Activated naive CD4-positive, alpha-beta T cell (primary cell): ENCODE results near the gene CDK5RAP2.

ENCODE experiments used
- DNase-seq, 4 experiments: peaks; one replicate each; lab custom pipeline; 2025; lab: John Stamatoyannopoulos, UW

The CDK5RAP2 gene

DNA sequence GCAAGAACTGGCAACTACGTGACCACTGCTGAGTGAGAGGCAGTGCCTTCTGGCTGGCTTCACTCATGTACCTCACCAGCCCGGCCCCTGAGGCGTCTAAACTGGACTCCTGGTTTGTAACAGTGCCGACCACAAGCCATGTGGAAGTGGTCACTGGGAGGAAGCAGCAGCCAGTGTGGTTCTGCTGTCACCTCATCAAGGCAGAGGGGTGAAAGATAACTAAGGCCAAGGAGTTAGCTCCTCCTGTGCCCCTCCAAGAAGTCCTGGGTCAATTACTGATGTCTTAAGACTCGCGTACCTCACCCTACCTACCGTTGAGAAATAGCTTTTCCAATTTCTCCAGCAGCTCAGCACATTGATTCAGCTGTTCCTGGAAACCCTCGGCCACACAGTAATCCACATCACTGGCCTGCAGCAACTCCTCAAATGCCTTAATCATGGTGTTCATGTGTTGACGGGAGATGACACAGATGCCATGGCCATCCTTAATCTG lies 142.9 kb downstream of the CDK5RAP2 start:
- no peak for DNase-seq

DNA sequence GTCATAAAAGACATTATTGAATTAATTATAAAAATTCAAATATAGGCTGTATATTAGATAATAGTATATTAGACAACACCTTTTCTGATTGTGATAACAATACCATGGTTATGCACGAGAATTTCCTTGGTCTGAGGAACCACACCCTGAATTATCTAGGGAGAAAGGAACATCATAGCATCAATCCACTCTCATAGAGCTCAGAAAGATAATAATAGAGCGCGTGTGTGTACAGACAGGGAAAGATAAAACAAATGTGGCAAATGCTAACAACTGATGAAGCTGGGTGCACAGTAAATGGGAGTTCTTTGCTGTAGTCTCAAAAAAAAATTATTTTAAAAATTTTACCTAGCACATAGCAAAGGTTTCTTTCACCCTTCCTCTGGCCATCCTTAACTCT lies 143.5 kb downstream of the CDK5RAP2 start:
- no peak for DNase-seq

DNA sequence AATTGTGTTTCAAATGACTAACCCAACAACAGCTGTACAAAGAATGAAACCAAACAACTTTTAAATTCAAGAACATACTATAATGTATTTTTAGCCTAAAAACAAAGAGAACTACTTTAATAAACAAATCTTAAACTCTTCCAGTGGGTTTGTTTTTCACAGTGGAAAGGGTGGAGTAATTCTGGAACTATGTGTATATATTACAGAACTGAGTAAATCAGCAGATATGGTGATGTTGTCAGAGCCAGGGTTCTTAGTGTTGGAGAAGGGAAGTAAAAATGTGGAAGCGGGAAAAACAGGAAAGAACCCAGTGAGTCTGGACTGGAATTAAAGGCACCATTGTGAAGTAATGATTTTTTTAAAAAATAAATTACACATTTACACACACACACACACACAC lies 144.9 kb downstream of the CDK5RAP2 start:
- no peak for DNase-seq

DNA sequence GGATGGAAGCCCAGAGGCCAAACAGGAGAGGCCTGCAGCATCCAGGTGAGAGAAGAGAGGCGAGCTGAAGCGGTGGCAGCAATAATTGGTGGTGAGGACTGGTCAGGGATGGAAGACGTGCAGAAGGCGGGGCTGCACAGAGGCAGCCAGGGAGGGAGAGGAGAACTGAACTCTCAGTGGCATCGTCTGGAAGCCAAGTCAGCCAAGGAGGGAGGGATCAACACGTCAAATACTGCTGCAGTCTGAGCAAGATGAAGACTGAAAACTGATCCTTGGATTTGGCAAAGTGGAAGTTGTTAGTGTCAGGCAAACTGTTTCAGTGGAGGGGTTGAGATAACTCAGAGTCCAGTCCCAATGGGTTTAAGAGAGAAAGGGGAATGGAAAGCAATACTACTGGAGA lies 145.4 kb downstream of the CDK5RAP2 start:
- no peak for DNase-seq

DNA sequence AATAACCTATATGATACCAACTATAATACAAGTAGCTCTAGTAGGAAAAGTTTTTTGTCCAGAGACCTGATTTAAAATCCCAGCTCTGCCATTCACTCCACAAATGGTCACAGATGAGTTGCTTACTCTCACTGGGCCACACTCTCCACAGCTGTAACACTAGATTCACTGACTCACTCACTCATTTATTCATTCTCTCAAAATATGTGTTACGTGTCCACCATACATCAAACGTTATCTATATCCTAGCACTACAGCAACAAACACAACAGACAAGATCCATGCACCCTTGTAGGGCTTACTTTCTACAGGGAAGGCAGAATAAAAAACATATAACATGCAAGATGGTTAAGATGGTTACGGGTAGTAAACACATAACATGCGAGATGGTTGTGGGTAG lies 146.3 kb downstream of the CDK5RAP2 start:
- DNase-seq, result no peak

DNA sequence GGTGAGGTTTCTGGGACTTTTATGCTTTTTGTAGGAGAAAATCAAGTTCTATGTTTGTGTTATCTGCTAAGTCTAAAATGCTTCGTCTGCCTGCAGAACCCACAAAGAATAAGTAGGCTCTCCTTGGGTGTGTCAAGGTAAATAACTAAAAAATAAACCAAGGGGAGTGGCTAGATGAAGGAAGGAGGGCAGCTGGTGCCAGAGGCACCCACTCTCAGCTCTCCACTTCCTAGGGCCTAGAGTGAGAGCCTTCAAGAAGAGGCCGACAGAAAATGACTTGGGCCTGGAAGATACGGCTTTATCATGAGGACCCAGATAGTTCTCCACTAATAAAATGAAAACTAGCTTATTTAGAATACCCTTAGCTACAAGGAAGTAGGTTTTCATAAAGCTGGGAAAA lies 147.4 kb downstream of the CDK5RAP2 start:
- no peak for DNase-seq

DNA sequence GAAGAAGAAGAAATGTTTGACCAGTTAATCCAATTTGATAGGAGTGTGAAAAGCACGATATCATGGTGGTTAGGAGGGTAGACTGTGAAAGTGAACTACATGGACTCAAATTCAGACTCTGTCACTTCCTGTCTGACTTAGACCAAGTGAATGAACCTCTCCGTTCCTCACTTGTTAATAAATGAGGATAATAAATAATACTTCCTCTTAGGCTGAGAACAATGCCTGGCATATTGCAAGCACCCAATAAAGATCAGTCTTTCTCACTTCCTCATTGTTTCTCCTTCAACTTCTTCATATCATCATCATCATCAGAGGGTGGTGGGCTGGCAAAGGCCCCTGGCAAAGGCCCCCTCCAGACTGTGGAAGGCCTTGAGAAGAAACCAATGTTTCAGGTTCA lies 148.7 kb downstream of the CDK5RAP2 start:
- DNase-seq, result no peak

DNA sequence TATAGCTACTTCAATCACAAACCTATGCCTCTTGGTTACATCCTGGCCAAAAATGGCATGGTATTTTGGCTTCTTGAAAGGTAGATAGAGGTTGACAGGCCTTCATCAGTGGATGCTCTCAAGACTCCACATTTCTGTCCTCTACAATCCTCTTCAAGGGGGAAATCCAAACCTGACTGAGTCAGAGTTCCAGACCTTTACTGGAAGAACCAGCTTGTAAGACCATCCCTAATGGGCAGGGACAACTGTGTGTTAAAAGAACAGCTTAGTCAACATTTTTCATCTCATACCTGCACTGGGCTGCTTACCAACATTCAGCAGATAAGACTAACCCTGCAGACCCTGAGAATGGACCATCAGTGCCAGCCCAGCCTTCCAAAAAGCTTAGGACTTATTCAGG lies 155.7 kb downstream of the CDK5RAP2 start:
- no peak for DNase-seq

DNA sequence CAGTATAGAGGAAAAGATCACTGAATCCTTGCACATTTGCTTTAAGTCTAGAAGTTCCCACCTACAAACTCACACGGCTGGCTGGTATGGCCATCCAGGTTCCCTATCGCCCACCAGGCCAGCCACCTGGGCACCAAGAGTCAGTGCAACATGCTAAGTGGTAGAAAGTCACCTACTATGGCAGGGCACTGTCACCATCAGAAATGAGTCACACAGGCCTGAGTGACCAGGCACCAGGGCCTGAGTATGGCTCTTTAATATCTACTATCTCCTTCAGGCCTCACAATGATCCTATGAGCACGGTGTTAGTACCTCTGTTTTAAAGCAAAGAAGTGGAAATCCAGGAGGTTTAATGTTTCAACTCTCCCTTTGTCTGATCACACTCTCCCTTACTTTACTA lies 156.2 kb downstream of the CDK5RAP2 start:
- DNase-seq, result no peak

DNA sequence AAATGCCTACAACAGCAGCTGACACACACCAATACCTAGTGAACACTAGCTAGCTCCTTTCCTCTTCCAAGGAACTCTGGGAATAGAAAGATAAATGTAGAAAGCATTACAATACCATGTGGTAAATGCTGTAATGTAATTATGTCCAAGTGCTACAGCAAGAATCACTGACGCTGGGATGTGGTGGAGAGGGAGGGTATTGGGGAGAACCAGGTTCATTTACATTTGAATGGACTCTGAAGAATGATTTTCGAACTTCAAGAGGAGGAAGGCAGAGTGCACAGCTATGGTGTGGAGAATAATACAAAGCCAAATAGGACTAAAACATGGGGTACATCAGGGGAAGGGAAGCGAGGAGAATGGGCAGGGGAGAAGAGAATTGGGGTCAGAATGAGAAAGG lies 158.0 kb downstream of the CDK5RAP2 start:
- no peak for DNase-seq

DNA sequence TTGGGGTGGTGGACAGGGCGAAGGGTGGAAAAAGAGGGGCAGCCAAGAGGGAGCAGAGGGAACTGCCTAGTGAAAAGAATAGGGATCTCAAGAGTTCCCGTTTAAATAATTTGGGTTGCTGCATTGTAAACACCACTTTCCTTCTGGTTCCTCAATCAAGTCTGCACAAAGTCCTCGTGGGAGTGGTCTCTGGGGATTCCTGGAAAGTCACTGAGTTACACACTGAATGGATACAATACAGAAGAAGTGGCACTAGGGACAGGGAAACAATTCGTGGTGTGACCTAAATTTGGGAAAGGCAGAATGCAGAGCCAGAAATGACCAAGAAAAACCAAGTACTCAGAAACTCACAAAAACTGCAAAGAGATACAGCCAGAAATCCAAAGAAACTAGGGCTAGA lies 161.7 kb downstream of the CDK5RAP2 start:
- no peak for DNase-seq

DNA sequence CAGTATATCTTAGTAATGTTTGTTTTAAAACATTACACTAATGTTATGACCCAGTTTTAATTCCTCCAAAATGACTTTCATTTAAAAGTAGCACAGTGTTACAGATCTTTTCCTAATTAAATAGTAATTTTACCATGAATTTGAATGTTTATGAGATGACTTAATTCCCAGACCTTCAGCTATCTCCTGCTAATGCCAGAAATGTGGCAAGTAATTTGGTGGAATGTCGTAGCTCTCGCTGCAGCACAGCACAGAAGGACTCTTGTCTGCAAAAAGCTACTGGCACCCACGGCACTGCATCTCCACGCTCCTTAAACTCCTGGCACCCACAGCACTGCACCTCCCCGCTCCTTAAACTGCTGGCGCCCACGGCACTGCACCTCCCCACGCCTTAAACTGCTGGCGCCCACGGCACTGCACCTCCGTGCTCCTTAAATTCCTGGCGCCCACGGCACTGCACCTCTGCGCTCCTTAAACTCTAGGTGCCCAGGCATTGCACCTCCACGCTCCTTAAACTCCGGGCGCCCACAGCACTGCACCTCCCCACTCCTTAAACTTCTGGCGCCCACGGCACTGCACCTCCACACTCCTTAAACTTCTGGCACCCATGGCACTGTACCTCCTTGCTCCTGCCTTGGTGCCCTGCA lies 163.1 kb downstream of the CDK5RAP2 start:
- DNase-seq, result no peak

DNA sequence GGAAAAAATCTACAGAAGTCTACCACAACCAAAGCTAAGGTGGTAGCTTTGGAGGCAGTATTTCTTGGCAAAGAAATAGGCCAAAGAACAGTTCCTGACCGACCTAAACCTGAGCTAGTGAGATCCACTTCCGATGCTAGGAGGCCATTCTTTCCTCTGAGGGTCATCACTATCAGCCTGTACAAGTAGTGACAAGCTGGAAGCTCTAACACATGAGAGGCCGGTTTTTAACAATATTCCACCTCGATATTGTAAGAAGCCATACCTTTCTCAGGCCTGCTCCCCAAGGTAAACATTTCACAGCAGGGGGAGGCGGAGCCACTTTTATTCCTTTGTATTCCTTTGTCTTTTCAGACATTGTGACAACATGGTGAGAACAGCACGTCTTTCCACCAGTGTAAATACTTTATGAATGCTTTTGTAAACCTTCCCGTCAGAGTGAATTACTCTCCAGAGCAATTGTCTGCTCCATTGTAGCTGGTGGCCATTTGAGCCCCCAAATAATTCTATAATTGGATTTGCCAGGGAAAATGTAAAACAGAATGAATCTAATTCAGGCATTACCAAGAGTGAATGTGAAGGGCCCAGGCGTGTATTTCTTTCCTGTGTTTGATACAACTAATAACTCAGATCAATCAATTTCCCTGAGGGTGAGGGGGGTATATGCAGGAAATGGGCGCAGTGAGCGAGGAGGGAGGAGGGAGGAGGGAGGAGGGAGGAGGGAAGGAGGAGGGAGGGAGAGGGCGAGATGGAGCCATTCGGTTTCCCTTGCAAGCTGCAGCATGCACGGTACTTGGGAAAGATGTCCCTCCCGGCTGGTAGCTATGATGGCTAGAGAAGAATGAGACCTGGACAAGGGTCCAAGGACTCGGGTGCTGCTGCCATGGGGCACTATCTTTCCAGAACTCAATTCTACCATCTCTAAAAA lies 166.6 kb downstream of the CDK5RAP2 start:
- DNase-seq, result no peak

DNA sequence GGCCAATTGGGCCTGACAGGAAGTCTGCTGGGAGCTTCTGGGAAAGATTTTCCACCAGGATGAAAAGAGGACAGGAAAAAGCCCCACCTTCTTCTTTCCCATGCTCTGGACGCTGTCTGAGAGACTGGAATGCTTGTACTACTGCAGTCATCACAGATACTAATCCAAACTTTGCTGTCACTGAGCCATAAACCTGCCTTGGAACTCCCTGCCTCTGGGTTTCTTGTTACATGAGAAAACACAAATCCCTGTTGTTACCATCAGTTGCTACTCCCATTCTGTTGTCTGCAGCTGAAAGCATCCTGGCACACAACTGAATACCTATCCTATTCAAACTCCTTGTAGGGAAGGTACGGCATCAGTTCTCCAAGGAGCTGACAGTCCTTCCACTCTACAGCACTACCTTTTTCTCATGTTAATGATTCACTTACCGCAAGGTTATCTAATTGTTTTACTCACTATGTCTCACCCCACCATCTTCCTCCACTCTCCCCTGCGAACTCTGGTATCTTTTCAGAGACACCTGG lies 167.5 kb downstream of the CDK5RAP2 start:
- DNase-seq, result no peak

DNA sequence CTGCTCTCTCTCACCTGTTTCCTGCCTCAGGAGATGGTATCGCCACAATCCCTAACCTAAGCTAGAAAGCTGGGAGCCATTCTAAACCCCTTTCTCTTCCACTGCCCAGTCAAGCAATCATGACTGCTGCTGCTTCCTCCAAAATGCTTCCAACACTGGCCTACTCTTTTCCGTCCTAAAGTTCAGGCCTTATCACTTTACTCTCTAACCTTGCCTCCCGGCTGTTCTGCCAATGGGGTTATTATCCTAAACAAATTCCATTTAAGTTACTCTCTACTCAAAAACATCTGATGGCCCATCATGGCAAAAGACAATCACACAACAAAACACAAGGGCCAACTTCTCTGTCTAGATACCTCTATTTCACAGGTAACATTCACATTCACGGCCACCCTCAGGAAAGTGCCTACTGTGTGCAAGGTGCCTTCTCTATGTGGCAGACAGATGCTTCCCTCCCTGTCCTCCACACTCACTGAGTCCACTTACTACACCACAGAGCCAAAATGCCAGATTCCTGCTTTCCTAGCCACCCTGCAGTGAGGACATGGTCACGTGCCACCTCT lies 168.0 kb downstream of the CDK5RAP2 start:
- DNase-seq, result no peak

DNA sequence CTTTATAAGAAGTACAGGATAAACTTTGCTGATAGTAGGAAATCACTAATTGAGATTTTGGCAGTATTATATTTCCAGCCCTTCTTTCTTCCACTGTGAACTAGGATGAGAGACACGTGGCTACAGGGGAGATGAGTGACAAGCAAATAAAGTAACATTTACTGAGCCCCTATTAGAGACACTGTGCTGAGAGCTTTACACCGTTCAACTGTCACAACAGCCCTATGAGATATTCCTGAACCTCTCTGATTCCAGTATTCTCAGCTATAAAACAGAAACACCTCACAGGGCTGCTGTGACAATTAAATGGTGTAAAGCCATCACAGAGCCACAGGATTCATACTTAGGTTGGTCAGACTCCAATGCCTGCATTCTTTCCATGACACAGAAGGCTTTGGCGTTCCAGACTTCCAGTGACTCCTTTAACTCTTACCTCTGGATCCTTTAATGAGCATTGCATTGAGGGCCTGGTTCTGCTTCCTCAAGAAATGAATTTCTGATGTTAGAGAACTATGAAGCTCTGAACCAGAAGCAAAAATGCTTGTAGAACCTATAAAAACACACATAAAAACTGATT lies 169.0 kb downstream of the CDK5RAP2 start:
- DNase-seq, result no peak

DNA sequence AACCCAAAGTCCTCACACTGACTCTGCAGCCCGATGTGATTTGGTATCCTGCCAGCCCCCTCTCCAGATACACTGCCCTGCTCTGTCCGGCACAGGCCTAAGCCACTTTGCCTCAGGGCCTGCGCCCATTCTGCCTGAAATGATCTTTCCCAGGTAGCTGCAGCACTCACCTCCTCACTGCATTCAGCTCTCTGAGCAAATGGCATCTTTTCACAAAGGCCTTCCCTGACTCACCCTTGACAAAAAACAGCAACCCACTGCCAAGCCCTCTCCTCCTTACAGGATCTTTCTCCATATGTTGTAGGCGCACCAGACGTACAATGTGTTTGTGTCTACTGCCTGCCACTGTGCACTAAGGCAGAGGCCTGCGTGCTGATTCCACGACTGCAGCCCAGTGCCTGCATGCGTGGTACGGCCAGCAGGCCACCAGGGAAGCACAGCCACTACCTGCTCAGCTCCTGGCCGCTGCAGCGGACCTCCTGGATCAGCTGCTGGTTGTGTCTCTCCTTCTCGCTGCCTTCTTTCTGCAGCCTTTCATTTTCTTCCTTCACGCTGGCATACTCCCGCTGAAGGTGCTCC lies 171.2 kb downstream of the CDK5RAP2 start:
- DNase-seq, result no peak

DNA sequence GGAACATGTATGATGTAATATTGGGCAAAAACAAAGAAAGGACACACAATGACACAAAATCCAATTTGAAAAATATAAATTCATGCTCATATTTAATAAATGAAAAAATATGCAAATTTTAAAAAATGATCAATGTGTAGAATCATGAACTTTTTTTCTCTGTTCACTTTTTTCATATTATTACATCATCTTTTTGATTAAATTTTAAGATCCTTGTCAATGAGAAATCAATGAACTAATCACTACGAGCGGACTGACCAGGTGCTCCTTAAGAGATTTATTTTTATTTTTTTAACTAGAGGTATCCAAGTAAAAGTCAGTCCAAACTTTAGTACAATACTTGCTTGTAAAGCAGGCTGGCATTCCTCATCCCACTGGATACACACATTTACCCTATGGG lies 174.1 kb downstream of the CDK5RAP2 start:
- DNase-seq, result no peak

DNA sequence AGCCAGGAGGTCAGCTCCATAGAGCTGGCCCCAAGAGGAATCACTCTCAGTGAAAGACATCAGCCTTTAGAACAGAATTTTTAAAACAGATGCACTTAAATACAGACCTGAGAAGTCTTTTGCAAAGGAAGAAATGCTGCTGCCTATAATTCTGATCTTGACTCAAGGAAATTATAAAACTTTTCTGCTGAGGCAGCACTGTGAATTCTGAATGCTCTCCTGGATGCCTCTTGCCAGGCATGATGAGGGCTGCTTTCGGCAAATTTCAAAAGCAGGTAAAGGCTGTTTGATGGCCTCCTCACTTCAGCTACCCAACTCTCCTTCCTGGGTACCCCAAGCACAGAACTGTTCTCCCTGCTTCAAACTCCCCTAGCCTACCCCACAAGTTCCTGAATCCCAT lies 174.8 kb downstream of the CDK5RAP2 start:
- DNase-seq, result no peak

DNA sequence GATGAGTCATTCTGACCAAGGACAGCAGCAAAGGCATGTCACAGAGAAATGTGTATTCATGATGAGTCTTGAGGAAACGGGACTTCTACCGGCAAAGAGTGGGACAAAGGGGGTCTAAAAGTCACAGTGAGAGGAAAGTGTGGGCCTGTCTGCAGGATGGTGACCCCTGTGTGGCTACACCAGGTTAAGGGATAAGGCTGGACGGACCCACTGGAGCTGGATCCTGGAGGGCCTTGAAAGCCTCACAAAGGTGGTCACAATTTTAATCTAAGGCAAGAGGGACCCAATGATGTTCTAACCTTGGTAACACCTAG lies 176.5 kb downstream of the CDK5RAP2 start:
- DNase-seq, result no peak

DNA sequence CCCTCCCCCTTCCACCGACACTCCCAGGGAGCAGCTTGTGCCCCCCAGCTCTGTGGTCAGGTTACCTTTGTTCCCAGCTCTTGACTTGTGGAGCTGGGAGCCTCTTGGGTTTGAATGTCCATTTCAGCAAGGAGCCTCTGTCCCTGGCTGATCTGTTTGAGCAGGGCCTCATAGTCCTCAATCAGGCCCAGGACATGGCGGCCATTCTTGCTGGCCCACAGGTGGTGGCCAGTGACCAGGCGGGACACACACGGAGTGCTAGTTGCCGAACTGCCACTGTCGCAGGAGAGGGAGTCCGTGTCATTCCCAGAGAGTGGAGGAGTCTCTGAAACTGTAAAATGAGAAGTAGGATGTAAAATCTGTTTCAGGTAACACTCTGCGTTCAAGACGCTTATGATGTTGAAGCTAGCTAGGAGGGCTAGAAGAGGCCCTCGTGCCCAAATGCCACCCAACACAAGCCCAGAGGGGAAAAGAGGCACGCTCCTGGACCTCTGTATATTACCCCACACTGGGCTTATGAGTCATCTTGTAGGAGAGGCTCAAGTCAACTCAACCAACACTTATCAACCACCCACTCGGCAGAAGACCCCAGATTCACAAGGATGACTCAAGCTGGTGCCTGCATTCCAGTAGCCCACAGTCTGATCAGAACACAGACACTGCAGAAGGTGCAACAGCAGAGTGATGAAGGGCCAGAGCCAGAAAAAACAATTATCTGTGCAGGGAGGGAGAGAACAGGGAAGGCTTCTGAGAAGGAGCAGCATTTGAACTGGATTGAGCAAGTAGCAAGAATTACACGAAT lies 177.0 kb downstream of the CDK5RAP2 start:
- DNase-seq, result no peak
